K562 (cell line): ENCODE results near the gene POLD3. TPM values are rescaled to one million over a fixed set of nuclear protein-coding genes. Genes with fewer than 3 reads are reported as not detected.

Experiments used
- ARID1B ChIP-seq: fragments of 450-650 bp; IDR thresholded peaks from 2 replicates; pipeline ENCODE4 v1.6.1; 2016; ENCODE audit warnings: antibody characterized with exemption, mild to moderate bottlenecking, inconsistent platforms
- CHD2 ChIP-seq: IDR thresholded peaks from 2 replicates; pipeline ENCODE4 v1.6.1; 2011; ENCODE audit warnings: low read depth, low read length
- DPF2 ChIP-seq: fragments of 450-650 bp; IDR thresholded peaks from 2 replicates; pipeline ENCODE4 v1.6.1; 2016
- EP300 ChIP-seq: IDR thresholded peaks from 2 replicates; pipeline ENCODE4 v1.6.1; 2012; ENCODE audit warnings: low read length, improper control_type of control experiment
- ESRRB ChIP-seq: fragments of 250-450 bp; sonication (Bioruptor Pico); IDR thresholded peaks from 2 replicates; pipeline ENCODE4 v1.5.0; 2020; ENCODE audit warnings: mild to moderate bottlenecking, moderate library complexity, borderline replicate concordance
- GATAD2B ChIP-seq: fragments of 450-650 bp; IDR thresholded peaks from 2 replicates; pipeline ENCODE4 v1.6.1; 2017; ENCODE audit warnings: mild to moderate bottlenecking, borderline replicate concordance
- HCFC1 ChIP-seq: IDR thresholded peaks from 2 replicates; pipeline ENCODE4 v1.6.1; 2012; ENCODE audit warnings: low read depth, low read length, improper control_type of control experiment
- HDAC8 ChIP-seq: fragments of 450-650 bp; IDR thresholded peaks from 2 replicates; pipeline ENCODE4 v1.6.1; 2016; ENCODE audit warnings: mild to moderate bottlenecking, missing genetic modification characterization, moderate library complexity, missing compliant biosample characterization
- HMG20B ChIP-seq: fragments of 250-450 bp; sonication (Bioruptor Pico); IDR thresholded peaks from 2 replicates; pipeline ENCODE4 v1.5.0; 2021; ENCODE audit warnings: mild to moderate bottlenecking
- KDM1A ChIP-seq, 2 experiments: fragments of 450-650 bp; IDR thresholded peaks; 2 replicates each; pipeline ENCODE4 v1.6.1; 2016; ENCODE audit warnings: mild to moderate bottlenecking in 2 of 2
- KLF13 ChIP-seq: fragments of 450-650 bp; IDR thresholded peaks from 2 replicates; pipeline ENCODE4 v1.6.1; 2016; ENCODE audit warnings: missing genetic modification characterization, low read depth, mild to moderate bottlenecking, missing compliant biosample characterization, moderate library complexity, borderline replicate concordance
- MAFF ChIP-seq: IDR thresholded peaks from 2 replicates; pipeline ENCODE4 v1.6.1; 2012; ENCODE audit warnings: low read length, improper control_type of control experiment
- MAFK ChIP-seq: IDR thresholded peaks from 2 replicates; pipeline ENCODE4 v1.6.1; 2011; ENCODE audit warnings: low read length, improper control_type of control experiment
- MYC ChIP-seq, 2 experiments: fragments of 250-450 bp in 1 of 2; sonication (Bioruptor Pico) in 1 of 2; IDR thresholded peaks; 2 replicates each; pipeline versions ENCODE4 v1.5.1 to v1.6.1; 2012 to 2021; ENCODE audit warnings: low read depth in 2 of 2, borderline replicate concordance in 1 of 2, improper control_type of control experiment in 1 of 2, low read length in 1 of 2, mild to moderate bottlenecking in 1 of 2, moderate library complexity in 1 of 2
- NFE2L1 ChIP-seq: fragments of 450-650 bp; IDR thresholded peaks from 2 replicates; pipeline ENCODE4 v1.6.1; 2016; ENCODE audit warnings: missing genetic modification characterization, low read depth, mild to moderate bottlenecking, missing compliant biosample characterization, moderate library complexity, borderline replicate concordance
- RAD51 ChIP-seq: fragments of 450-650 bp; IDR thresholded peaks from 2 replicates; pipeline ENCODE4 v1.7.1; 2016; ENCODE audit warnings: low read depth, mild to moderate bottlenecking, borderline replicate concordance
- RHOXF2B ChIP-seq: fragments of 250-450 bp; sonication (Bioruptor Pico); conservative IDR thresholded peaks from 2 replicates; pipeline ENCODE4 v1.5.1; 2021
- SMAD4 ChIP-seq: fragments of 250-450 bp; sonication (Bioruptor Pico); conservative IDR thresholded peaks from 2 replicates; pipeline ENCODE4 v1.8.0; 2021; ENCODE audit warnings: inconsistent platforms, mild to moderate bottlenecking, moderate library complexity
- ZFPM2 ChIP-seq: fragments of 250-450 bp; sonication (Bioruptor Pico); IDR thresholded peaks from 2 replicates; pipeline ENCODE4 v1.5.1; 2022; ENCODE audit warnings: mild to moderate bottlenecking
- ZNF316 ChIP-seq: fragments of 450-650 bp; IDR thresholded peaks from 2 replicates; pipeline ENCODE4 v1.6.1; 2016
- ZNF589 ChIP-seq: fragments of 200-800 bp; sonication (Bioruptor generic); IDR thresholded peaks from 2 replicates; pipeline ENCODE4 v1.6.1; 2016; ENCODE audit warnings: low read depth, missing genetic modification characterization, missing compliant biosample characterization
- ZNF717 ChIP-seq: fragments of 250-450 bp; sonication (Bioruptor Pico); IDR thresholded peaks from 2 replicates; pipeline ENCODE4 v1.5.0; 2021
- ZZZ3 ChIP-seq: fragments of 450-650 bp; IDR thresholded peaks from 2 replicates; pipeline ENCODE4 v1.6.1; 2016; ENCODE audit warnings: antibody characterized with exemption, mild to moderate bottlenecking, moderate library complexity
- polyA plus RNA-seq, 8 experiments: library from polyadenylated mRNA; depleted of rRNA in 4 of 8; stranded (reverse) in 5 of 8; unstranded in 3 of 8; fragments of >200 nt; fragmentation: Nextera tagmentation in 2 of 8; fragmentation: Illumina TruSeq in 1 of 8; extraction: Ambion mirVana in 2 of 8; extraction: Trizol in 1 of 8; gene quantifications; 2 replicates each; pipeline versions ENCODE4 v1.2.1 to v1.2.3, GENCODE V29; 2011 to 2014; ENCODE audit warnings: inconsistent platforms in 1 of 8, missing spikeins in 1 of 8
- total RNA-seq, 7 experiments: library from RNA; depleted of rRNA in 6 of 7; stranded (reverse); fragments of >200 nt in 6 of 7; fragmentation: Illumina TruSeq in 2 of 7; extraction: Trizol in 2 of 7; gene quantifications; 2 replicates each; pipeline versions ENCODE4 v1.2.1 to v1.2.3, GENCODE V29; 2011 to 2021; ENCODE audit warnings: low replicate concordance in 1 of 7
- TF ChIP-seq, protein P1 (sequence below), 2 experiments: fragments of 450-650 bp; IDR thresholded peaks; 2 replicates each; pipeline ENCODE4 v1.6.1; 2018; ENCODE audit warnings: mild to moderate bottlenecking in 2 of 2, low read depth in 1 of 2; ENCODE audit not compliant: partially characterized antibody in 2 of 2
- TF ChIP-seq, protein P2 (sequence below): sonication (generic); formaldehyde crosslinking; IDR thresholded peaks from 2 replicates; pipeline ENCODE4 v1.8.1; 2023; ENCODE audit warnings: mild to moderate bottlenecking, missing genetic modification reagents
- TF ChIP-seq, protein P3 (sequence below): fragments of 250-450 bp; sonication (Bioruptor Pico); IDR thresholded peaks from 2 replicates; pipeline ENCODE4 v1.8.0; 2021; ENCODE audit warnings: moderate library complexity, mild to moderate bottlenecking, inconsistent platforms

The POLD3 gene
- total and polyA plus RNA-seq, 9 of the 15 experiments (the other 6 are each of a cell fraction or from before 2014, with no cell fraction given) = 10.6 to 40.1 (median 24.6) TPM

DNA sequence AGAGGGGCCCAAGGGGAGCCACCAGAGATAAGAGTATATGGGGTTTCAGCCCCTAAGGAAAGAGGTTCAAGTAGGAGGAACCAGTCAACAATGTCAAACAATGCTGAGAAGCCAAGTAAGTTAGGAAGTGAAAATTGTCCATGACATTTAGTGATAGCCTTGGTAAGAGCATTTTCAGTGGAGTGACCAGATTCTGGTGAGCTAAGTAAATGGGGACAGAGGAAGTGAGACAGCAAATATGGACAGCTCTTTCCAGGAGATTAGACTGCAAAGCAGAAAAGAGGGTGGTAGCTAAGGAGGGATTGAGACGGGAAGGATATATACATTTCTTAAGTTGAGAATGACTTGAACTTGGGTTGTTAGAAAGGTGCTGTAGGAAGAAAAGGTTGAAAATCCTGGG lies 22.9 kb downstream of the POLD3 start (continued):
- TF ChIP-seq KDM1A (IDR thresholded peaks at IDR 0.05) (0 out of 4 replicates have a peak, but pooled peaks of 1 of the 2 experiments have one; percentile 9), GATAD2B (no peak), ZNF717 (CRISPR knock-in tag) (no peak), MYC (IDR thresholded peaks at IDR 0.05; ENCODE audit: low read depth, low read length) (no peak), MYC (CRISPR knock-in tag; IDR thresholded peaks at IDR 0.05; ENCODE audit: borderline replicate concordance, low read depth) (no peak), ZNF589 (0 out of 2 replicates have a peak, but pooled peaks have one; percentile 44), CHD2 (no peak), SMAD4 (CRISPR knock-in tag) (no peak), HDAC8 (tag) (no peak), ZZZ3 (no peak), KLF13 (tag) (no peak), ZFPM2 (CRISPR knock-in tag) (no peak), NFE2L1 (tag) (no peak), ZNF316 (peak; percentile 79), RHOXF2B (CRISPR knock-in tag) (no peak), ARID1B (peak; percentile 74), RAD51 (no peak), EP300 (peak; percentile 35; the same call in 1 of the 2 replicates), MAFK (peak; percentile 59), MAFF (peak; percentile 18; the same call in 1 of the 2 replicates), HMG20B (CRISPR knock-in tag) (no peak), DPF2 (peak; percentile 78), ESRRB (CRISPR knock-in tag) (no peak), HCFC1 (no peak)
- TF ChIP-seq, protein P1, sequence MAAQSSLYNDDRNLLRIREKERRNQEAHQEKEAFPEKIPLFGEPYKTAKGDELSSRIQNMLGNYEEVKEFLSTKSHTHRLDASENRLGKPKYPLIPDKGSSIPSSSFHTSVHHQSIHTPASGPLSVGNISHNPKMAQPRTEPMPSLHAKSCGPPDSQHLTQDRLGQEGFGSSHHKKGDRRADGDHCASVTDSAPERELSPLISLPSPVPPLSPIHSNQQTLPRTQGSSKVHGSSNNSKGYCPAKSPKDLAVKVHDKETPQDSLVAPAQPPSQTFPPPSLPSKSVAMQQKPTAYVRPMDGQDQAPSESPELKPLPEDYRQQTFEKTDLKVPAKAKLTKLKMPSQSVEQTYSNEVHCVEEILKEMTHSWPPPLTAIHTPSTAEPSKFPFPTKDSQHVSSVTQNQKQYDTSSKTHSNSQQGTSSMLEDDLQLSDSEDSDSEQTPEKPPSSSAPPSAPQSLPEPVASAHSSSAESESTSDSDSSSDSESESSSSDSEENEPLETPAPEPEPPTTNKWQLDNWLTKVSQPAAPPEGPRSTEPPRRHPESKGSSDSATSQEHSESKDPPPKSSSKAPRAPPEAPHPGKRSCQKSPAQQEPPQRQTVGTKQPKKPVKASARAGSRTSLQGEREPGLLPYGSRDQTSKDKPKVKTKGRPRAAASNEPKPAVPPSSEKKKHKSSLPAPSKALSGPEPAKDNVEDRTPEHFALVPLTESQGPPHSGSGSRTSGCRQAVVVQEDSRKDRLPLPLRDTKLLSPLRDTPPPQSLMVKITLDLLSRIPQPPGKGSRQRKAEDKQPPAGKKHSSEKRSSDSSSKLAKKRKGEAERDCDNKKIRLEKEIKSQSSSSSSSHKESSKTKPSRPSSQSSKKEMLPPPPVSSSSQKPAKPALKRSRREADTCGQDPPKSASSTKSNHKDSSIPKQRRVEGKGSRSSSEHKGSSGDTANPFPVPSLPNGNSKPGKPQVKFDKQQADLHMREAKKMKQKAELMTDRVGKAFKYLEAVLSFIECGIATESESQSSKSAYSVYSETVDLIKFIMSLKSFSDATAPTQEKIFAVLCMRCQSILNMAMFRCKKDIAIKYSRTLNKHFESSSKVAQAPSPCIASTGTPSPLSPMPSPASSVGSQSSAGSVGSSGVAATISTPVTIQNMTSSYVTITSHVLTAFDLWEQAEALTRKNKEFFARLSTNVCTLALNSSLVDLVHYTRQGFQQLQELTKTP (IDR thresholded peaks at IDR 0.05; ENCODE audit: low read depth in 1 of 2, partially characterized antibody in 2 of 2) = no peak
- TF ChIP-seq, protein P2, sequence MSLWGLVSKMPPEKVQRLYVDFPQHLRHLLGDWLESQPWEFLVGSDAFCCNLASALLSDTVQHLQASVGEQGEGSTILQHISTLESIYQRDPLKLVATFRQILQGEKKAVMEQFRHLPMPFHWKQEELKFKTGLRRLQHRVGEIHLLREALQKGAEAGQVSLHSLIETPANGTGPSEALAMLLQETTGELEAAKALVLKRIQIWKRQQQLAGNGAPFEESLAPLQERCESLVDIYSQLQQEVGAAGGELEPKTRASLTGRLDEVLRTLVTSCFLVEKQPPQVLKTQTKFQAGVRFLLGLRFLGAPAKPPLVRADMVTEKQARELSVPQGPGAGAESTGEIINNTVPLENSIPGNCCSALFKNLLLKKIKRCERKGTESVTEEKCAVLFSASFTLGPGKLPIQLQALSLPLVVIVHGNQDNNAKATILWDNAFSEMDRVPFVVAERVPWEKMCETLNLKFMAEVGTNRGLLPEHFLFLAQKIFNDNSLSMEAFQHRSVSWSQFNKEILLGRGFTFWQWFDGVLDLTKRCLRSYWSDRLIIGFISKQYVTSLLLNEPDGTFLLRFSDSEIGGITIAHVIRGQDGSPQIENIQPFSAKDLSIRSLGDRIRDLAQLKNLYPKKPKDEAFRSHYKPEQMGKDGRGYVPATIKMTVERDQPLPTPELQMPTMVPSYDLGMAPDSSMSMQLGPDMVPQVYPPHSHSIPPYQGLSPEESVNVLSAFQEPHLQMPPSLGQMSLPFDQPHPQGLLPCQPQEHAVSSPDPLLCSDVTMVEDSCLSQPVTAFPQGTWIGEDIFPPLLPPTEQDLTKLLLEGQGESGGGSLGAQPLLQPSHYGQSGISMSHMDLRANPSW = no peak
- TF ChIP-seq, protein P3, sequence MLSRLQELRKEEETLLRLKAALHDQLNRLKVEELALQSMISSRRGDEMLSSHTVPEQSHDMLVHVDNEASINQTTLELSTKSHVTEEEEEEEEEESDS (CRISPR knock-in tag) = no peak
